Tibial nerve (tissue), 4 donors: ENCODE data around the gene PITPNM3.

ENCODE experiments used
- EP300 ChIP-seq, 2 donors: sonication (generic); formaldehyde crosslinking; IDR thresholded peaks; one replicate each; pipeline ENCODE4 v1.6.1; 2017; ENCODE audit warnings: antibody characterized with exemption in 2 of 2, mild to moderate bottlenecking in 1 of 2
- TF ChIP-seq, protein P1 (sequence below), 5 experiments: fragments of 200-600 bp in 3 of 5; fragments of 450-650 bp in 2 of 5; sonication (generic) in 3 of 5; IDR thresholded peaks; one replicate each; pipeline ENCODE4 v1.5.1; 2016 to 2019; ENCODE audit warnings: antibody characterized with exemption in 5 of 5, mild to moderate bottlenecking in 3 of 5, moderate library complexity in 2 of 5

- TF ChIP-seq EP300 (IDR thresholded peaks at IDR 0.05) = no peak
- TF ChIP-seq, protein P1, sequence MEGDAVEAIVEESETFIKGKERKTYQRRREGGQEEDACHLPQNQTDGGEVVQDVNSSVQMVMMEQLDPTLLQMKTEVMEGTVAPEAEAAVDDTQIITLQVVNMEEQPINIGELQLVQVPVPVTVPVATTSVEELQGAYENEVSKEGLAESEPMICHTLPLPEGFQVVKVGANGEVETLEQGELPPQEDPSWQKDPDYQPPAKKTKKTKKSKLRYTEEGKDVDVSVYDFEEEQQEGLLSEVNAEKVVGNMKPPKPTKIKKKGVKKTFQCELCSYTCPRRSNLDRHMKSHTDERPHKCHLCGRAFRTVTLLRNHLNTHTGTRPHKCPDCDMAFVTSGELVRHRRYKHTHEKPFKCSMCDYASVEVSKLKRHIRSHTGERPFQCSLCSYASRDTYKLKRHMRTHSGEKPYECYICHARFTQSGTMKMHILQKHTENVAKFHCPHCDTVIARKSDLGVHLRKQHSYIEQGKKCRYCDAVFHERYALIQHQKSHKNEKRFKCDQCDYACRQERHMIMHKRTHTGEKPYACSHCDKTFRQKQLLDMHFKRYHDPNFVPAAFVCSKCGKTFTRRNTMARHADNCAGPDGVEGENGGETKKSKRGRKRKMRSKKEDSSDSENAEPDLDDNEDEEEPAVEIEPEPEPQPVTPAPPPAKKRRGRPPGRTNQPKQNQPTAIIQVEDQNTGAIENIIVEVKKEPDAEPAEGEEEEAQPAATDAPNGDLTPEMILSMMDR (IDR thresholded peaks at IDR 0.05) = no peak
Observed at GRCh38 chr17:6523809-6524355, 32.5 kb downstream of the PITPNM3 start.
